SKM-1 (cell line): ENCODE data around the gene ANOS1.
"Not testable (repeated sequence)": the region's sequence is repeated elsewhere in the genome, so short reads cannot be mapped to it uniquely, and the experiment has no call there.

ENCODE experiments used
- DNase-seq: peaks from one replicate; lab custom pipeline; 2025; ENCODE audit not compliant: unreplicated experiment; lab: John Stamatoyannopoulos, UW

Gene ANOS1

DNA sequence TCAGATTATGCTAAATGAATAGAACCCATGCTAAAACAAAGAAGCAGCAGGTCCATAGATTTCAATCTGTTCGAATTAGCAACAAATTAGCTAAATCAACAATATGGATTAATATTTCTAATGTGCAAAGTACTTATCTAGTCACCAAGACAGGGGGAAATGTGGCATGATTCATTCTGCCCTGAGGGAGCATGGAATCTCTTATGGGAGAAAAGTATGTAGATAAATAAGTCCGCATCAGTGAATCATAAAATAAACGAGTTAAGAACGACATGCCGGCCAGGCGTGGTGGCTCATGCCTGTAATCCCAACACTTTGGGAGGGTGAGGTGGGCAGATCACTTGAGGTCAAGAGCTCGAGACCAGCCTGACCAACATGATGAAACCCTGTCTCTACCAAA lies 102.1 kb downstream of the ANOS1 start:
- DNase-seq, result no peak

- DNase-seq, result no peak
Observed at GRCh38 chrX:8627796-8628195, 104.1 kb downstream of the ANOS1 start.

GRCh38 chrX:8607326-8607725 lies 124.6 kb downstream of the ANOS1 start:
- DNase-seq, result no peak

GRCh38 chrX:8604131-8604530 lies 127.8 kb downstream of the ANOS1 start:
- no peak for DNase-seq

DNA sequence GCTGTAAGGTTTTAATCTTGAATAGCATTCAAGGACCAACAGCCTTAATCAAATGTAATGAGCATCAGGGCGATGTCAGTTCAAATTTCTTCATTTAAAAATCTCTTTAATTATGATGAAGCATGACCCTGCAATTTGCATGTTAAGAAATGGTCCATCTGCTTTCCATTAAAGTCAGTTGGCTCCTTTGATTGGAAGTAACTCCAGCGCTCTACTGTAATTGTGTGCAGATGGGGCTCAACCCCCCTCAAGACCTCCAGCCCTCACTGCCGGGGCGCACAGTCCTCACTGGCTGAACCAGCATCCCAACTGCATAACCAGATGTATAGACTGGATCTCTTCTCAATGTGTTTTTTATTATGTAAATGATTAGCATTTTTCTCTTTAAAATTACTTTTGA lies 140.4 kb downstream of the ANOS1 start:
- no peak for DNase-seq

GRCh38 chrX:8586953-8587352 lies 145.0 kb downstream of the ANOS1 start:
- no peak for DNase-seq

GRCh38 chrX:8579602-8580001 lies 152.3 kb downstream of the ANOS1 start:
- DNase-seq, result no peak

- no peak for DNase-seq
Observed at GRCh38 chrX:8576821-8577220, 155.1 kb downstream of the ANOS1 start.

GRCh38 chrX:8565729-8566128 lies 166.2 kb downstream of the ANOS1 start:
- DNase-seq, result no peak

GRCh38 chrX:8548446-8548845 lies 183.5 kb downstream of the ANOS1 start:
- DNase-seq, result no peak

DNA sequence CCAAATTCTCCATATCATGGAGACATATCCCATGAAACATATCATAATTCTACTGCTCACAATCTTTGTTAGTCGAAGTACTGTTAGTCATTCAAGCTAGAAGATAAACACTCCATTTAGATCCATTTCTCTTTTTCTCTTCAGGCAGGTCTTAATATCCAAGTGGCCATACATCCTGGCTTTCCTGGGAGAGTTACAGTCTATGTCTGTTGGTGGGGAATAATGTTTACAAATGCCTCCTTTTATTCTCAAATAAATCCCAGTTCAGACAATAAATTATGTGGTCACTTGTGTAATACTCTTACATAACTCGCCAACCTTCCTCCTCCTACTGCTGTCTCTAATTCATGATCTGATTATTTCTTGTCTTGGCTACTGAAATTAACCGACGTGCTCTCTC lies 185.2 kb downstream of the ANOS1 start:
- DNase-seq, result no peak

- DNase-seq, result no peak
Observed at GRCh38 chrX:8520791-8521190, 211.1 kb downstream of the ANOS1 start.

- no peak for DNase-seq
Observed at GRCh38 chrX:8520178-8520577, 211.8 kb downstream of the ANOS1 start.

DNA sequence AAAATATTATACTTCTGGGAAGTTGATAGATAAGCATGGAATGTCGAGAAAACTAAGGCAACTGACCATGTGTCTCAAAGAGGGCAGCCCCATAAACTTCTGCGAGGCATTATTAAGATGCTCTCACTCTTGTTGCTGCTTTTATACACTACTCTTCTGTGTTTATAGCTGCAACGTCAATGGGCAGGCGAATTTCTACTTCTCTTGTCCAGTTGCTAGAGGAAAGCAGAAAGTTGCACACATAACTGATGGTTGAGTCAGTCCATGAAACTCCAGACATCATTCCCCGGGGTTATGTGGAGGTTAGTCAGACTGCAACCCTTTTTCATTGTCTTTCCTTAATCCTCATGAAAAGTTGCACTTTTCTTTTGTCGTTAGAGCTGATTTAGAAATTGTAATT lies 227.5 kb downstream of the ANOS1 start:
- DNase-seq, result no peak

DNA sequence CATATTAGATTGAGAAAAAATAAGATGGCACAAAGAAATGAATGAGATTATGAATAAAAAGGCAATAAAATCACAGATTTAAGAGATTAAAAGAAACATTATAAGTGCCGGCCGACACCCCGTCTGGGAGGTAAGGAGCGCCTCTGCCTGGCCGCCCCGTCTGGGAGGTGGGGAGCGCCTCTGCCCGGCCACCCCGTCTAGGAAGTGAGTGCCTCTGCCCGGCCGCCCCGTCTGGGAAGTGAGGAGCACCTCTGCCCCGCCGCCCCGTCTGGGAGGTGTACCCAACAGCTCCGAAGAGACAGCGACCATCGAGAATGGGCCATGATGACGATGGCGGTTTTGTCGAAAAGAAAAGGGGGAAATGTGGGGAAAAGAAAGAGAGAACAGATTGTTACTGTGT lies 229.8 kb downstream of the ANOS1 start:
- not testable (repeated sequence) for DNase-seq

DNA sequence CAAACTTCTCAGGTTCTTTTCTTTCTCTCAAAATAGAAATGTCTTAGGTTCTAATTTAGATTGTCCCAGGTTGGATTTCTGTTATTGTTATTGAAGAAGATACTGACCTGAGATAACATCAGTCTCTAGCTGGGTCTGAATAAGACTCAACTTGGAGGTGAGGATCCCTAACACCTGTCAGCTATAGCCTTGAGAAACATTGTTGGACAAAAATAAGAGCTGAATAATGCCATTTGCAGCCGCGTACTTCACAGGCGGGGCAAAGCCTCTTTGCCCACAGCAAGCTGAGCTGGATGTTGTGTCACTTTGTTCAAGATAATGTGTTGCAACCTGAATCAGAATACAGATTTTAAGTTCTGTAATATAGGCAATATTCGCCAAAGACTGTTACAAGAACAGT lies 231.7 kb downstream of the ANOS1 start:
- DNase-seq, result no peak

- DNase-seq, result not testable (repeated sequence)
Observed at GRCh38 chrX:8495036-8495435, 236.9 kb downstream of the ANOS1 start.

DNA sequence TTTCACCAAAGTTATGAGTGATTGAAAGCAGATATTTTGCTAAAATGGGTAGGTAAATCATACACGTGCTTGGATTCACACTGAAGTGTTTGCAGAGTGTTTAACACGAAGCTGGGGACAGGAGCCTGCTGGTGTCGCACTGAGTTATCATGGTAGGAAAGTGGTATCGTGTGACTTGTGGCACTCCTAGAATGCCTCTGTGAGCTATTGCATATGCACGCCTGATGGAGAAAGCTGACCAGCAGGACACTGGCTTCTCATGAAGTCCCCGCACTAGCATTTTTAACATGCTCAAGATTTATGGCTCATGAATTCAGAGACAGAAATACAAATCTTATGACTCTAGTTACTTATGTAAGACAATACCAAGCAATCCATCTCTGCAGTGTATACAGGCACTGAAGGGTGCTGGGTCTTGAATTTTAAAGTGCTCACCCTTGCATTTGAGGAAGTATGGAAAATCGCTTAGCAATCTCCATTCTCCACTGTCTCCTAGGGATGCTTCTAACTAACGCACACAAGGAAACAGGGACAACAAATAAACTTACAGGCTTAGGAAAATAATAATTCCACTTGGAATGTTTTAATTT lies 247.5 kb downstream of the ANOS1 start:
- no peak for DNase-seq
